ENCODE results near the gene SEC31B.

The SEC31B gene

DNA sequence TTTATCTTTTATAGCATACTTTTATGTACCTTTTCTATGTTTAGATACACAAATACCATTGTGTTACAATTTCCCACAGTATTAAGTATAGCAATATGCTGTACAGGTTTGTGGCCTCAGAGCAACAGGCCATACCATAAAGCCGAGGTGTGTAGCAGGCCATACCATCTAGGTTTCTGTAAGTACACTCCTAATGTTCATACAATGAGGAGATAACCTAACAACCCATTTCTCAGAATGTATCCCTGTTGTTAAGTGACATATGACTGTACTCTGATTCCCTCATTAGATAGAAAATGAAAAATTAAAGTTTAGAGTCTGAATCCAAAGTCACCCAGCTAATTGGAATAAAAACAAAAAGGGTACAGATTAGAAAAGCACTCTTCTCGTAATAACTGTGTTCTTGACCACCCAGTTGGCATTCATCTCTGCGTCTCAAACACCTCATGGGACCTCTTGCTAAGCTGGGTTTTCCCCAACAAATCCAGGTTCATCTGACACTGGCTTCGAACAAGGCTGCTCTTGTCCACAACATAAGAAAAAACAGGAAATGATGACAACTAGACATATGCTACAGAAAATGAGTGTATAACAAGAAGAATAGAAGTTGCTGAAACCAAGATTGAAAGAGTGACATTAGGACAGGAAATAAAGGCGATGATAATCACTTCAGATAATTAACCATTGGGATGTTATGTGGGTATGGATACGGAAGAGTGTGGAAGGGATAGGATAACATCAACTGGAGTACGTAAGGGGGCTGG, 8.6 kb upstream of the SEC31B start:
- no peaks in the 10 kb centered on the region for H3K9me3 ChIP-seq (ENCODE audit: control insufficient read depth in 1 of 2, low read length in 2 of 2)
- H3K36me3 ChIP-seq (ENCODE audit: control insufficient read depth in 1 of 2, insufficient read depth in 2 of 2, low read length in 2 of 2) = peaks cover 30 to 39% of the 10 kb centered on the region in 2 donors
- no peaks in the 10 kb centered on the region for H3K27me3 ChIP-seq (ENCODE audit: low read depth, low read length)
- H3K4me3 ChIP-seq (ENCODE audit: low read depth in 1 of 2, low read length in 2 of 2) = peak overlapping the region; percentile 88 to 98
- peak overlapping the region; percentile 93 for H3K27ac ChIP-seq (ENCODE audit: low read length)
- peaks cover 6 to 26% of the 10 kb centered on the region in 2 donors for H3K4me1 ChIP-seq (ENCODE audit: control insufficient read depth in 1 of 2, insufficient read depth in 2 of 2, low read length in 2 of 2)

GRCh38 chr10:100524638-100525037, 5.0 kb upstream of the SEC31B start:
- Histone ChIP-seq H3K27ac (ENCODE audit: low read length) (no peak overlapping the region), H3K36me3 (ENCODE audit: control insufficient read depth in 1 of 2, insufficient read depth in 2 of 2, low read length in 2 of 2) (peaks cover 32 to 42% of the 10 kb centered on the region in 2 donors), H3K4me1 (ENCODE audit: control insufficient read depth in 1 of 2, insufficient read depth in 2 of 2, low read length in 2 of 2) (peaks cover 6 to 21% of the 10 kb centered on the region in 2 donors), H3K4me3 (ENCODE audit: low read depth in 1 of 2, low read length in 2 of 2) (no peak overlapping the region), H3K27me3 (ENCODE audit: low read depth, low read length) (no peaks in the 10 kb centered on the region), H3K9me3 (ENCODE audit: control insufficient read depth in 1 of 2, low read length in 2 of 2) (no peaks in the 10 kb centered on the region)

DNA sequence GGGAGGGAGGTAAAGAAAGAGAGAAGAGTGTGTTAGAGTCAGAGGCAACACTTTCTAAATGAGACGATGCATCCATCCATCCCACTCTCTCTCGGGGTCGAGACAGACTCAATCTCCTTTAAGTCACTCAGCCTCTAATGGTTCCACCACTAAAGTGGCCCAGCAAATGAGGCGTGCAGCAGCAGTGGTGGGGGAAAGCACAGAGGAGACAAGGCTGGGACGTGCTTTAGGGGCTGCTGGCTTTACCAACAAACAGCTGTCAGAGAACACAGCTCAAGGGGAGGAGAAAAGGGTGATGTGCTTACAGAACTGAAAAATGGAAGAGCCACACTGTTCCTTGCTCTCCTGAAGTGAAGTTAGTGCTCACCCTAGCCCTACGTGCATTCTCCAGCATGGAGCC, 4.5 kb upstream of the SEC31B start:
- no peaks in the 10 kb centered on the region for H3K27me3 ChIP-seq (ENCODE audit: low read depth, low read length)
- H3K9me3 ChIP-seq (ENCODE audit: control insufficient read depth in 1 of 2, low read length in 2 of 2) = no peaks in the 10 kb centered on the region
- peaks cover 6 to 26% of the 10 kb centered on the region in 2 donors for H3K4me1 ChIP-seq (ENCODE audit: control insufficient read depth in 1 of 2, insufficient read depth in 2 of 2, low read length in 2 of 2)
- H3K36me3 ChIP-seq (ENCODE audit: control insufficient read depth in 1 of 2, insufficient read depth in 2 of 2, low read length in 2 of 2) = peaks cover 32 to 42% of the 10 kb centered on the region in 2 donors
- H3K27ac ChIP-seq (ENCODE audit: low read length) = no peak overlapping the region
- H3K4me3 ChIP-seq (ENCODE audit: low read depth in 1 of 2, low read length in 2 of 2) = no peak overlapping the region

GRCh38 chr10:100522945-100523344, 3.3 kb upstream of the SEC31B start:
- peaks cover 0 to 15% of the 10 kb centered on the region in 2 donors for H3K4me1 ChIP-seq (ENCODE audit: control insufficient read depth in 1 of 2, insufficient read depth in 2 of 2, low read length in 2 of 2)
- no peaks in the 10 kb centered on the region for H3K27me3 ChIP-seq (ENCODE audit: low read depth, low read length)
- no peaks in the 10 kb centered on the region for H3K9me3 ChIP-seq (ENCODE audit: control insufficient read depth in 1 of 2, low read length in 2 of 2)
- H3K36me3 ChIP-seq (ENCODE audit: control insufficient read depth in 1 of 2, insufficient read depth in 2 of 2, low read length in 2 of 2) = peaks cover 32 to 42% of the 10 kb centered on the region in 2 donors
- H3K4me3 ChIP-seq (ENCODE audit: low read depth in 1 of 2, low read length in 2 of 2) = no peak overlapping the region
- H3K27ac ChIP-seq (ENCODE audit: low read length) = no peak overlapping the region

- Histone ChIP-seq H3K27ac (ENCODE audit: low read length) (no peak overlapping the region), H3K27me3 (ENCODE audit: low read depth, low read length) (no peaks in the 10 kb centered on the region), H3K36me3 (ENCODE audit: control insufficient read depth in 1 of 2, insufficient read depth in 2 of 2, low read length in 2 of 2) (peaks cover 32 to 42% of the 10 kb centered on the region in 2 donors)
Observed at GRCh38 chr10:100522107-100522801, 2.6 kb upstream of the SEC31B start.

DNA sequence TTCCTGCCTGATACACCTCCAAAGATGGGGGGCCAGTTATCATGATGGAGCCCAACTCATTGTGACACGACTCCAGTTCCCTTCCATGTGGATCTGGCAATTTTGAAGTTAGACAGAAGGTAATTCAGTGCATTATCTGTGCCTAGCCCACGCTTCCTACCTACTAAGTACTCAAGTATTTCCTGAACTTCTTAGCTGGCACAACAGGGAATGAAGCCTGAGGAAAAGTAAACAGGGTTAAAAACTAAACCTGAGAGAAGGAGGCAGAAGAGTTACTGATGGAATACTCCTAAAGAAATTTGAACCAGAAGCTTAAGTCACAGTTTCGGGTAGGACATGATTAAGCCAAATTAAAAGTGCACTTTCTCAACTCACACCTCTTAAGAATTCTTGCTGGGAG, 1.1 kb upstream of the SEC31B start:
- Histone ChIP-seq H3K4me3 (ENCODE audit: low read depth in 1 of 2, low read length in 2 of 2) (no peak overlapping the region), H3K27me3 (ENCODE audit: low read depth, low read length) (no peaks in the 10 kb centered on the region), H3K27ac (ENCODE audit: low read length) (no peak overlapping the region), H3K36me3 (ENCODE audit: control insufficient read depth in 1 of 2, insufficient read depth in 2 of 2, low read length in 2 of 2) (peaks cover 20 to 28% of the 10 kb centered on the region in 2 donors), H3K9me3 (ENCODE audit: control insufficient read depth in 1 of 2, low read length in 2 of 2) (no peaks in the 10 kb centered on the region), H3K4me1 (ENCODE audit: control insufficient read depth in 1 of 2, insufficient read depth in 2 of 2, low read length in 2 of 2) (peaks cover 0 to 7% of the 10 kb centered on the region in 2 donors)

More at GRCh38 chr10:100522107-100522801, 2.6 kb upstream of the SEC31B start:
- Histone ChIP-seq H3K4me1 (ENCODE audit: control insufficient read depth in 1 of 2, insufficient read depth in 2 of 2, low read length in 2 of 2) (peaks cover 0 to 8% of the 10 kb centered on the region in 2 donors), H3K4me3 (ENCODE audit: low read depth in 1 of 2, low read length in 2 of 2) (no peak overlapping the region), H3K9me3 (ENCODE audit: control insufficient read depth in 1 of 2, low read length in 2 of 2) (no peaks in the 10 kb centered on the region)

- H3K27ac ChIP-seq (ENCODE audit: low read length) = no peak overlapping the region
- H3K27me3 ChIP-seq (ENCODE audit: low read depth, low read length) = no peaks in the 10 kb centered on the region
- H3K9me3 ChIP-seq (ENCODE audit: control insufficient read depth in 1 of 2, low read length in 2 of 2) = no peaks in the 10 kb centered on the region
- H3K36me3 ChIP-seq (ENCODE audit: control insufficient read depth in 1 of 2, insufficient read depth in 2 of 2, low read length in 2 of 2) = peaks cover 6 to 14% of the 10 kb centered on the region in 2 donors
- peak overlapping the region; percentile 30 to 69 for H3K4me3 ChIP-seq (ENCODE audit: low read depth in 1 of 2, low read length in 2 of 2)
- H3K4me1 ChIP-seq (ENCODE audit: control insufficient read depth in 1 of 2, insufficient read depth in 2 of 2, low read length in 2 of 2) = peaks cover 0 to 7% of the 10 kb centered on the region in 2 donors
Observed at GRCh38 chr10:100518761-100519241, 860 bp downstream of the SEC31B start.

DNA sequence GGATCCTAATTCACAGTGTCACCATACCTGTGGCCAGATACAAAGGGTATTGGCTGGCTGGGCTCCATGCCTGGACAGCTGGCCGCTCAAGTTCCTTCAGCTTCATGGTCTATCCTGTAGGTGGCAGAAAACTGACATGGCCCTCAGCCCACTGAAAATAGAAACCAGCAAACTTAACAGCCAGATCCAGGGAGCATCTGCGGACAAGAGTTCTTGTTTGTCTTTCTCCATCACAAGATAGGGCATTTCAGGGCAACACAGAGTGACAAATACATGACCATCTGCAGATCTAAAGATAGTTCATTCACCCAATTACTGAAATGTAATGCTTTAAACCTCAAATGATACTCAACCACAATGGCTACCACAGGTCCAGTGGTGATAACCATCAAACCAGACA, 2.8 kb downstream of the SEC31B start:
- Histone ChIP-seq H3K4me3 (ENCODE audit: low read depth in 1 of 2, low read length in 2 of 2) (no peak overlapping the region), H3K27ac (ENCODE audit: low read length) (no peak overlapping the region), H3K27me3 (ENCODE audit: low read depth, low read length) (no peaks in the 10 kb centered on the region), H3K36me3 (ENCODE audit: control insufficient read depth in 1 of 2, insufficient read depth in 2 of 2, low read length in 2 of 2) (peaks cover 7 to 17% of the 10 kb centered on the region in 2 donors), H3K4me1 (ENCODE audit: control insufficient read depth in 1 of 2, insufficient read depth in 2 of 2, low read length in 2 of 2) (peaks cover 0 to 7% of the 10 kb centered on the region in 2 donors), H3K9me3 (ENCODE audit: control insufficient read depth in 1 of 2, low read length in 2 of 2) (no peaks in the 10 kb centered on the region)

DNA sequence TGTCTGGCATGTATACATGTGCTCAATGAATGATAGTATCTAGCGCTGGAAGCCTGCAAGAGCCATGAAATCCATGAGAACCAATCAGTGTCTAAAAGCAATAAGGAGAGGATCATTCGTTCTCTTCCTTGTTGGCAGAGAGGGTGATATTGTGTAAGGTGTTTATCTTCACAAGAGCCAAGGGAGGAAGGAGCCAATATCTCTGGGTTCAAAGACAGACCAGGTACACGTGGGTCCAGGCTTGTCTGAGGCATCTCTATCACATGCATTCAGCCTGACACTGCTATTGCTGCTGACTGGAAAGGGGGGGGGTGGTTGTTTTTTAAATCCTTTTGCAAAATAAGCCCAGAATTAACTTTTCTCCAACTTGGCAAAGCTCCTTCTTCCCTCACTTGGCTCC, 4.0 kb downstream of the SEC31B start:
- H3K27me3 ChIP-seq (ENCODE audit: low read depth, low read length) = no peaks in the 10 kb centered on the region
- H3K4me3 ChIP-seq (ENCODE audit: low read depth in 1 of 2, low read length in 2 of 2) = no peak overlapping the region
- peaks cover 7 to 28% of the 10 kb centered on the region in 2 donors for H3K36me3 ChIP-seq (ENCODE audit: control insufficient read depth in 1 of 2, insufficient read depth in 2 of 2, low read length in 2 of 2)
- no peak overlapping the region for H3K27ac ChIP-seq (ENCODE audit: low read length)
- H3K4me1 ChIP-seq (ENCODE audit: control insufficient read depth in 1 of 2, insufficient read depth in 2 of 2, low read length in 2 of 2) = peaks cover 0 to 7% of the 10 kb centered on the region in 2 donors
- no peaks in the 10 kb centered on the region for H3K9me3 ChIP-seq (ENCODE audit: control insufficient read depth in 1 of 2, low read length in 2 of 2)

DNA sequence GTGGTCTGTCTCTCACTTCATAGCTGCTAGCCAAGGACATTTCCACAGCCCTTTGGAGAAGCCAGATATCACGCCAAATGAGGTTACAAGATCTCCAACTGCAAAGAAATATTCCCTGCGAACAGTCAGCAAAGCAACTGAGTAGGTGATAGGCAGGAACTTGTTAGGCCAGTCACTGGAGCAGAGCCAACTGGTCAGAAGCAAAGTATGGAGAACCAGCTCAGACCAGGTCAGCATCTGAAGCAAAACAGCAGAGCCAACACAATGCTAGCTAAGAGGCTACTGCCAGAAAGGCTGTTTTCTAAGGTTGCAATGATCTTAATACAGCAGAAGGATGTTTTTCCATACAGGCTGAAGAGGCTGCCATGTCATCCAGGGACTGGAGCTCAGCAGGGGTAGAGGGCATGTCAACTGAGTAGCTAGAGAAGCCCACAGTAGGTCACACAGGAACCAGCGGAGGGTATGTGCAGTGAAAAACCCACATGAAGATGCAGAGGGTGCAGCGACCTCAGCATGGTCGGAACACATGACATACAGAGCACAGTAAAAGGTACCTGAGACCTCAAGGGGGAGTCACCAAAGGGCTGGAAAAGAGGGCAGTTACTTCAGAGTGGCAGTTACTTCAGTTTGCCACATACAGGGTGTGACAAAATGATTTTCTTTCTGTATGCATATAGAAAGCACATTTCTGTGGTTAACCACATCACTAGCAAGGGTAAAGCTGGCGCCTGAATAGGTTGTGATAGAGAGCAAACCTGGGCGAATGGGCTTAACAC, 8.9 kb downstream of the SEC31B start:
- H3K9me3 ChIP-seq (ENCODE audit: control insufficient read depth in 1 of 2, low read length in 2 of 2) = no peaks in the 10 kb centered on the region
- no peaks in the 10 kb centered on the region for H3K4me1 ChIP-seq (ENCODE audit: control insufficient read depth in 1 of 2, insufficient read depth in 2 of 2, low read length in 2 of 2)
- H3K36me3 ChIP-seq (ENCODE audit: control insufficient read depth in 1 of 2, insufficient read depth in 2 of 2, low read length in 2 of 2) = peaks cover 16 to 73% of the 10 kb centered on the region in 2 donors
- H3K4me3 ChIP-seq (ENCODE audit: low read depth in 1 of 2, low read length in 2 of 2) = no peak overlapping the region
- no peaks in the 10 kb centered on the region for H3K27me3 ChIP-seq (ENCODE audit: low read depth, low read length)
- no peak overlapping the region for H3K27ac ChIP-seq (ENCODE audit: low read length)
